ENCODE measurements around the gene CNTNAP2. TPM values are rescaled to one million over a fixed set of nuclear protein-coding genes. Genes with fewer than 3 reads are reported as not detected.
A peak's percentile ranks its signal among the peaks of the same experiment; 100 is the strongest.

Gene CNTNAP2
- total RNA-seq, 1 donor from 2014 or later, result 0.49 TPM

GRCh38 chr7:148159331-148159730 lies 2042.7 kb downstream of the CNTNAP2 start:
- no peak for ATAC-seq
- DNase-seq (ENCODE audit: low spot score), result no peak
- intact Hi-C loops (cut with DNase I), result no loop called here

GRCh38 chr7:148161776-148162175 lies 2045.2 kb downstream of the CNTNAP2 start:
- no peak for ATAC-seq
- intact Hi-C loops (cut with DNase I), result no loop called here
- DNase-seq (ENCODE audit: low spot score), result no peak

- intact Hi-C loops (cut with DNase I), result no loop called here
- ATAC-seq (no peak), DNase-seq (ENCODE audit: low spot score) (no peak)
Observed at GRCh38 chr7:148162808-148163207, 2046.2 kb downstream of the CNTNAP2 start.

- intact Hi-C loops (cut with DNase I), result no loop called here
- ATAC-seq (no peak), DNase-seq (ENCODE audit: low spot score) (no peak)
Observed at GRCh38 chr7:148163246-148163645, 2046.6 kb downstream of the CNTNAP2 start.

GRCh38 chr7:148172920-148173319 lies 2056.3 kb downstream of the CNTNAP2 start:
- intact Hi-C loops (cut with DNase I), result no loop called here
- no peak for ATAC-seq
- no peak for DNase-seq (ENCODE audit: low spot score)

GRCh38 chr7:148173369-148173768 lies 2056.8 kb downstream of the CNTNAP2 start:
- no peak for ATAC-seq
- intact Hi-C loops (cut with DNase I), result no loop called here
- no peak for DNase-seq (ENCODE audit: low spot score)

GRCh38 chr7:148174376-148174775 lies 2057.8 kb downstream of the CNTNAP2 start:
- intact Hi-C loops (cut with DNase I), result no loop called here
- no peak for DNase-seq (ENCODE audit: low spot score)
- ATAC-seq, result peak; percentile 51

GRCh38 chr7:148175512-148175911 lies 2058.9 kb downstream of the CNTNAP2 start:
- intact Hi-C loops (cut with DNase I), result no loop called here
- no peak for ATAC-seq

GRCh38 chr7:148177972-148178371 lies 2061.4 kb downstream of the CNTNAP2 start:
- no peak for ATAC-seq
- intact Hi-C loops (cut with DNase I), result no loop called here

More at GRCh38 chr7:148175512-148175911, 2058.9 kb downstream of the CNTNAP2 start:
- DNase-seq (ENCODE audit: low spot score), result no peak

GRCh38 chr7:148180075-148180474 lies 2063.5 kb downstream of the CNTNAP2 start:
- ATAC-seq, result no peak
- intact Hi-C loops (cut with DNase I), result no loop called here
- no peak for DNase-seq (ENCODE audit: low spot score)

More at GRCh38 chr7:148177972-148178371, 2061.4 kb downstream of the CNTNAP2 start:
- DNase-seq (ENCODE audit: low spot score), result no peak

- DNase-seq (ENCODE audit: low spot score), result no peak
- ATAC-seq, result no peak
- intact Hi-C loops (cut with DNase I), result no loop called here
Observed at GRCh38 chr7:148182264-148182663, 2065.7 kb downstream of the CNTNAP2 start.

GRCh38 chr7:148185041-148185440 lies 2068.4 kb downstream of the CNTNAP2 start:
- no peak for DNase-seq (ENCODE audit: low spot score)
- intact Hi-C loops (cut with DNase I), result no loop called here
- ATAC-seq, result no peak

GRCh38 chr7:148187471-148187870 lies 2070.9 kb downstream of the CNTNAP2 start:
- intact Hi-C loops (cut with DNase I), result no loop called here
- DNase-seq (ENCODE audit: low spot score) (no peak), ATAC-seq (no peak)

- DNase-seq (ENCODE audit: low spot score) (no peak), ATAC-seq (no peak)
- intact Hi-C loops (cut with DNase I), result no loop called here
Observed at GRCh38 chr7:148191391-148192065, 2074.9 kb downstream of the CNTNAP2 start.

GRCh38 chr7:148192491-148192890 lies 2075.9 kb downstream of the CNTNAP2 start:
- intact Hi-C loops (cut with DNase I), result no loop called here
- DNase-seq (ENCODE audit: low spot score) (no peak), ATAC-seq (no peak)

- DNase-seq (ENCODE audit: low spot score) (no peak), ATAC-seq (no peak)
- intact Hi-C loops (cut with DNase I), result no loop called here
Observed at GRCh38 chr7:148201992-148202391, 2085.4 kb downstream of the CNTNAP2 start.

- peak; percentile 69 for ATAC-seq
- intact Hi-C loops (cut with DNase I), result no loop called here
- no peak for DNase-seq (ENCODE audit: low spot score)
Observed at GRCh38 chr7:148204639-148205304, 2088.2 kb downstream of the CNTNAP2 start.

GRCh38 chr7:148209643-148210190 lies 2093.1 kb downstream of the CNTNAP2 start:
- DNase-seq (ENCODE audit: low spot score) (no peak), ATAC-seq (no peak)
- intact Hi-C loops (cut with DNase I), result no loop called here

GRCh38 chr7:148210804-148211325 lies 2094.3 kb downstream of the CNTNAP2 start:
- intact Hi-C loops (cut with DNase I), result no loop called here
- ATAC-seq, result no peak
- no peak for DNase-seq (ENCODE audit: low spot score)

GRCh38 chr7:148211740-148212151 lies 2095.1 kb downstream of the CNTNAP2 start:
- DNase-seq (ENCODE audit: low spot score) (no peak), ATAC-seq (no peak)
- intact Hi-C loops (cut with DNase I), result no loop called here

Data from sciatic nerve (tissue), 2 donors.